ENCODE data around the gene PPP1R13B. TPM values are rescaled to one million over a fixed set of nuclear protein-coding genes. Genes with fewer than 3 reads are reported as not detected.

The PPP1R13B gene
- total RNA-seq, 2 experiments from 2014 or later: 8.2 to 18.9 TPM

DNA sequence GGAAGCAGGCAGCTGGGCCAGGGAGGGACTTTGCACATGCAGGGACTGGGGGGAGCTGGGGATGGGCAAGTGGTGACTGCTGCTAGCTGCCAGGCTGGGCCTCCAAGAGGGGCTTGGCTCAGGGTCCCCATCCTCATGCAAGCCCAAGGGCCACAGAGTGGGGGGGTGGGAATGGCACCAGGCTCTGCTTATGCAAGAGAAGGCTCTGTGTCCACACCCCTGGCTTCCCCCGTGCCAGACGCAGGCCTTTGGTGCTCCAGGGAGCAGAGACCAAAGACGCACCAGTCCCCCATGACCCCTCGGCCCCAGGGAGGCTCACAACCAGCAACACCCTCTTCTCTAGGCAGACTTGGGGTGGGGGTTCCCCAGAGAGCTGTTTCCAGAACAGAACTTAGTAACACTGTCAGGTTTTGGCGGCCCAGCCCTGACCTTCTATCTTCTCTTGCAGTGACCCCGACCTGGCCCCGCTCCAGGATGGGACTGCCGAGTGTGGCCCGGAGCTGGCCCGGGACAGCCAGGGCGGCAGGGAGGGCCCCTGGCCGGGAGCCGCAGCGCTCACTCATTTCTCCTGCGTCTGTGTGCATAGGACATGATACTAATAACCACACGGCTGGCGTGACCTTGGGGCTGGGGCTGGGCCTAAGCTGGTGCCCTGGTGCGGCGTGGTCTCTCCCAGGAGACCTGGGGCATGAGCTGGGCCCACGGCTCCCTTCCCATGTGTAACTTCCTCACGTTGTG is 146.5 kb downstream of the PPP1R13B start:
- Histone ChIP-seq H4K20me1 (ENCODE audit: insufficient read depth, low read length) (no peaks in the 10 kb centered on the region), H2AFZ (ENCODE audit: low read length) (no peak overlapping the region), H3K79me2 (ENCODE audit: insufficient read depth, low read depth, low read length) (no peaks in the 10 kb centered on the region), H3K4me2 (ENCODE audit: low read length) (peak overlapping the region; percentile 28; the same call in 1 of the 2 replicates), H3K9me3 (ENCODE audit: low read length) (no peaks in the 10 kb centered on the region), H3K4me3 (ENCODE audit: low read depth, low read length, poor library complexity, severe bottlenecking) (no peak overlapping the region), H3K36me3 (ENCODE audit: insufficient read depth, low read length) (peaks cover 89% of the 10 kb centered on the region), H3K9me2 (ENCODE audit: insufficient read depth, low read length) (no peaks in the 10 kb centered on the region), H3K27ac (ENCODE audit: low read depth, low read length, poor library complexity, severe bottlenecking) (peak overlapping the region; percentile 59), H3K4me1 (ENCODE audit: insufficient read depth, low read length, poor library complexity, severe bottlenecking) (peaks cover 68% of the 10 kb centered on the region)
- ChIA-PET POLR2A (interaction anchor here (0.7 to 0.8 kb wide), 2 partner anchors 11 to 128 kb away, joined by 3 read pairs; no protein-coding TSS in a partner anchor), CTCF (ENCODE audit: unreplicated experiment) (no interaction called here)
- no peak for TF ChIP-seq EZH2phosphoT487 (IDR thresholded peaks at IDR 0.05; ENCODE audit: borderline replicate concordance, low read depth, low read length)
- TF ChIP-seq, protein P1, sequence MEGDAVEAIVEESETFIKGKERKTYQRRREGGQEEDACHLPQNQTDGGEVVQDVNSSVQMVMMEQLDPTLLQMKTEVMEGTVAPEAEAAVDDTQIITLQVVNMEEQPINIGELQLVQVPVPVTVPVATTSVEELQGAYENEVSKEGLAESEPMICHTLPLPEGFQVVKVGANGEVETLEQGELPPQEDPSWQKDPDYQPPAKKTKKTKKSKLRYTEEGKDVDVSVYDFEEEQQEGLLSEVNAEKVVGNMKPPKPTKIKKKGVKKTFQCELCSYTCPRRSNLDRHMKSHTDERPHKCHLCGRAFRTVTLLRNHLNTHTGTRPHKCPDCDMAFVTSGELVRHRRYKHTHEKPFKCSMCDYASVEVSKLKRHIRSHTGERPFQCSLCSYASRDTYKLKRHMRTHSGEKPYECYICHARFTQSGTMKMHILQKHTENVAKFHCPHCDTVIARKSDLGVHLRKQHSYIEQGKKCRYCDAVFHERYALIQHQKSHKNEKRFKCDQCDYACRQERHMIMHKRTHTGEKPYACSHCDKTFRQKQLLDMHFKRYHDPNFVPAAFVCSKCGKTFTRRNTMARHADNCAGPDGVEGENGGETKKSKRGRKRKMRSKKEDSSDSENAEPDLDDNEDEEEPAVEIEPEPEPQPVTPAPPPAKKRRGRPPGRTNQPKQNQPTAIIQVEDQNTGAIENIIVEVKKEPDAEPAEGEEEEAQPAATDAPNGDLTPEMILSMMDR (conservative IDR thresholded peaks at IDR 0.05; ENCODE audit: low read length): no peak
- BruUV-seq (replicated peaks): no TSS peak
- intact Hi-C loops (cut with micrococcal nuclease; ENCODE audit: unreplicated experiment): no loop called here
- DNase-seq (ENCODE audit: low spot score): no peak

DNA sequence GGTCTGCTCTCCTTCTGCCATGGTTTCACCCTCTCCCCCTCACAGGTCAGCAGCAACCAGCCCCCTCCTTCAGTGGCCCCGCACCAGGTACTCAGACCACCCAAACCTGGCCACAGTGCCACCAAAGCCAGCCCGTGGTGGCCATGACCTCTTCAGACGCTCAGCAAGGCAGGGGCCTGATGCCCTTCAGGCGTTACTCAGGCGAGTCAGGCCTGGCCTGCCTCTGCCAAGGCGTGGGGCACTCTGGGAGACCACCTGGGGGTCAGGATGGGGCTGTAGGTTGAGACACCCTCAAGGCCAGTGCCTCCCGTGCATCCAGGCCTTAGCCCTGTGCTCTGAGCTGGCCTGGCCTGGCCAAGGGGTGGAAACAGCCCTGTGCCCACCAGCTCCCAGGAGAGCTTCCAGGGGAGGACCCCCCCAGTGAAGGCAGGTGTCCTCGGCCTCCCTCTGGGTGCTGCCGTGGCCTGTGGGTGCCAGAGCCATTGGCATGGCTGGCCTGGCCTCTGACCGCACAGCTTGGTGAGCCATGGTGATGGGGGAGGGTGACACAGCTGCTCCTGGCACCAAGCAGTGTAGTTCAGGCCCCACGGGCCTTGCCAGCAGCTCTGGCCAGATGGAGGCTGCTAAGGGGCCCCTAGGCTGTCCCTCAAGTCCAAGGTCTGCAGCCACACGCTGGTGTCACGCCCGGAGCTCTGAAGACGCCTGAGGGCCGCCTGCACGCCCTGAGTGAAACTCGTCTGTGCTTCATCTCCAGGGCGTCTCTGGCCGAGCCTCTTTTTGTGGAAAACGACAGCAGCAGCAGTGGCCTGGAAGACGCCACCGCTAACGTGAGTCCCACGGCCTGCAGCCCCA is 147.2 kb downstream of the PPP1R13B start:
- intact Hi-C loops (cut with micrococcal nuclease; ENCODE audit: unreplicated experiment): loop anchor here (2.0 kb wide), 1 partner anchor 15 kb away; the partner anchor contains the start of genes XRCC3 and ZFYVE21
- no TSS peak for BruUV-seq (replicated peaks)
- Histone ChIP-seq H4K20me1 (ENCODE audit: insufficient read depth, low read length) (no peaks in the 10 kb centered on the region), H3K9me2 (ENCODE audit: insufficient read depth, low read length) (no peaks in the 10 kb centered on the region), H3K4me2 (ENCODE audit: low read length) (peak overlapping the region; percentile 66; the same call in 1 of the 2 replicates), H3K79me2 (ENCODE audit: insufficient read depth, low read depth, low read length) (no peaks in the 10 kb centered on the region), H2AFZ (ENCODE audit: low read length) (no peak overlapping the region), H3K4me3 (ENCODE audit: low read depth, low read length, poor library complexity, severe bottlenecking) (no peak overlapping the region), H3K9me3 (ENCODE audit: low read length) (no peaks in the 10 kb centered on the region), H3K36me3 (ENCODE audit: insufficient read depth, low read length) (peaks cover 86% of the 10 kb centered on the region), H3K27ac (ENCODE audit: low read depth, low read length, poor library complexity, severe bottlenecking) (peak overlapping the region; percentile 76), H3K4me1 (ENCODE audit: insufficient read depth, low read length, poor library complexity, severe bottlenecking) (peaks cover 76% of the 10 kb centered on the region)
- POLR2A ChIA-PET: interaction anchor here (1.0 kb wide), 1 partner anchor 9 kb away, joined by 10 read pairs; no protein-coding TSS in a partner anchor
- no peak for DNase-seq (ENCODE audit: low spot score)
- TF ChIP-seq, protein P1 (conservative IDR thresholded peaks at IDR 0.05; ENCODE audit: low read length): no peak
- no peak for TF ChIP-seq EZH2phosphoT487 (IDR thresholded peaks at IDR 0.05; ENCODE audit: borderline replicate concordance, low read depth, low read length)
- CTCF ChIA-PET (ENCODE audit: unreplicated experiment): interaction anchor here (0.6 kb wide), 1 partner anchor 72 kb away, joined by 6 read pairs; no protein-coding TSS in a partner anchor
